ENCODE measurements around the gene OR1A2. TPM values are rescaled to one million over a fixed set of nuclear protein-coding genes. Genes with fewer than 3 reads are reported as not detected.

OR1A2 gene
- total and polyA plus RNA-seq, 2 of the 4 experiments (the other 2 are of a cell fraction) = not detected

GRCh38 chr17:3222505-3222904 is 25.2 kb downstream of the OR1A2 start:
- Histone ChIP-seq H3K56ac (ENCODE audit: extremely low read depth, insufficient read depth, low read length) (no peak overlapping the region), H3K36me3 (ENCODE audit: control insufficient read depth, insufficient read depth, low read length) (no peaks in the 10 kb centered on the region), H3K9me3 (ENCODE audit: control insufficient read depth, insufficient read depth, low read length) (peaks cover 2% of the 10 kb centered on the region; the same call in 1 of the 2 replicates), H3K4me1 (ENCODE audit: control insufficient read depth, insufficient read depth, low read length) (no peaks in the 10 kb centered on the region), H2AK9ac (replicated peaks; ENCODE audit: low read depth, low read length, poor library complexity) (no peak overlapping the region), H4K20me1 (ENCODE audit: insufficient read depth, low read length) (no peaks in the 10 kb centered on the region), H2BK120ac (ENCODE audit: low read depth, low read length) (no peak overlapping the region), H3K18ac (ENCODE audit: low read depth, low read length) (no peak overlapping the region), H3K4ac (ENCODE audit: low read depth, low read length) (no peak overlapping the region), H2AFZ (replicated peaks; ENCODE audit: low read length, poor library complexity) (no peak overlapping the region), H4K8ac (ENCODE audit: low read depth in 2 of 2, low read length in 2 of 2) (no peak overlapping the region), H2BK5ac (ENCODE audit: low read depth, low read length, poor library complexity, severe bottlenecking) (no peak overlapping the region), H4K5ac (ENCODE audit: low read depth, low read length) (no peak overlapping the region), H3K27me3 (ENCODE audit: control insufficient read depth, insufficient read depth, low read length) (no peaks in the 10 kb centered on the region), H3K4me2 (ENCODE audit: low read depth, low read length) (no peak overlapping the region), H3K14ac (replicated peaks; ENCODE audit: low read depth, low read length) (no peak overlapping the region), H2AK5ac (ENCODE audit: low read depth, low read length) (no peak overlapping the region), H3K4me3 (ENCODE audit: insufficient read depth, low read depth, low read length) (no peak overlapping the region), H3K9ac (ENCODE audit: low read depth, low read length) (no peak overlapping the region), H3K9me1 (ENCODE audit: insufficient read depth, low read length) (no peaks in the 10 kb centered on the region), H4K91ac (ENCODE audit: insufficient read depth, low read depth, low read length) (no peak overlapping the region), H3K27ac (ENCODE audit: insufficient read depth, low read length) (no peak overlapping the region), H2BK20ac (ENCODE audit: low read depth, low read length) (no peak overlapping the region), H3K79me1 (ENCODE audit: low read depth in 1 of 2, low read length in 2 of 2) (no peaks in the 10 kb centered on the region), H3K23ac (ENCODE audit: low read depth, low read length) (no peak overlapping the region), H2BK15ac (ENCODE audit: low read depth, low read length) (no peak overlapping the region)
- BruUV-seq (replicated peaks) = no TSS peak
- intact Hi-C loops (cut with micrococcal nuclease) = no loop called here
- TF ChIP-seq FOS (IDR thresholded peaks at IDR 0.05; ENCODE audit: low read depth, low read length) (no peak), NFE2L2 (IDR thresholded peaks at IDR 0.05; ENCODE audit: low read depth, low read length) (no peak), USF2 (IDR thresholded peaks at IDR 0.05; ENCODE audit: low read depth, low read length) (no peak), CEBPB (IDR thresholded peaks at IDR 0.05; ENCODE audit: low read depth, low read length) (no peak), POLR2A (IDR thresholded peaks at IDR 0.05; ENCODE audit: low read depth, low read length) (no peak), ELK1 (IDR thresholded peaks at IDR 0.05; ENCODE audit: borderline replicate concordance, low read depth, low read length) (no peak), CTCF (conservative IDR thresholded peaks at IDR 0.05; ENCODE audit: low read depth, low read length) (no peak), CHD1 (IDR thresholded peaks at IDR 0.05; ENCODE audit: low read depth, low read length) (no peak), MXI1 (IDR thresholded peaks at IDR 0.05; ENCODE audit: borderline replicate concordance, low read depth, low read length) (no peak), RAD21 (IDR thresholded peaks at IDR 0.05; ENCODE audit: low read length) (no peak), MAZ (IDR thresholded peaks at IDR 0.05; ENCODE audit: borderline replicate concordance, low read depth, low read length) (no peak), SMC3 (IDR thresholded peaks at IDR 0.05; ENCODE audit: low read depth, low read length) (no peak), RCOR1 (IDR thresholded peaks at IDR 0.05; ENCODE audit: insufficient replicate concordance, low read length) (no peak), RFX5 (IDR thresholded peaks at IDR 0.05; ENCODE audit: low read depth, low read length) (no peak), MAFK (IDR thresholded peaks at IDR 0.05; ENCODE audit: low read depth, low read length) (no peak), BHLHE40 (IDR thresholded peaks at IDR 0.05; ENCODE audit: low read depth, low read length) (no peak)
- in situ Hi-C loops (cut with MboI; ENCODE audit: low sequenced_read_pairs) = no loop called here
- ChIA-PET CTCF (no interaction called here), POLR2A (ENCODE audit: unreplicated experiment) (no interaction called here)
- no peak for DNase-seq
- no peak for ATAC-seq (ENCODE audit: low read depth)
- WGBS, 2 experiments (ENCODE audit: extremely low coverage in 2 of 2, insufficient read length in 1 of 2) = no CpG with 5 or more reads among the region's 2 CpGs
- dilution Hi-C loops (cut with HindIII; ENCODE audit: low sequenced_read_pairs, unreplicated experiment) = no loop called here

Data from IMR-90 (cell line).